ENCODE data around the gene VCAN.

GRCh38 chr5:83443534-83443933 is 28.0 kb upstream of the VCAN start:
- TF ChIP-seq, protein P1, sequence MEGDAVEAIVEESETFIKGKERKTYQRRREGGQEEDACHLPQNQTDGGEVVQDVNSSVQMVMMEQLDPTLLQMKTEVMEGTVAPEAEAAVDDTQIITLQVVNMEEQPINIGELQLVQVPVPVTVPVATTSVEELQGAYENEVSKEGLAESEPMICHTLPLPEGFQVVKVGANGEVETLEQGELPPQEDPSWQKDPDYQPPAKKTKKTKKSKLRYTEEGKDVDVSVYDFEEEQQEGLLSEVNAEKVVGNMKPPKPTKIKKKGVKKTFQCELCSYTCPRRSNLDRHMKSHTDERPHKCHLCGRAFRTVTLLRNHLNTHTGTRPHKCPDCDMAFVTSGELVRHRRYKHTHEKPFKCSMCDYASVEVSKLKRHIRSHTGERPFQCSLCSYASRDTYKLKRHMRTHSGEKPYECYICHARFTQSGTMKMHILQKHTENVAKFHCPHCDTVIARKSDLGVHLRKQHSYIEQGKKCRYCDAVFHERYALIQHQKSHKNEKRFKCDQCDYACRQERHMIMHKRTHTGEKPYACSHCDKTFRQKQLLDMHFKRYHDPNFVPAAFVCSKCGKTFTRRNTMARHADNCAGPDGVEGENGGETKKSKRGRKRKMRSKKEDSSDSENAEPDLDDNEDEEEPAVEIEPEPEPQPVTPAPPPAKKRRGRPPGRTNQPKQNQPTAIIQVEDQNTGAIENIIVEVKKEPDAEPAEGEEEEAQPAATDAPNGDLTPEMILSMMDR (IDR thresholded peaks at IDR 0.05), result no peak
- TF ChIP-seq SIN3A (IDR thresholded peaks at IDR 0.05; ENCODE audit: borderline replicate concordance, insufficient read depth, low read depth, low read length), result no peak
